K562 (cell line): ENCODE measurements around the gene ZNF839. TPM values are rescaled to one million over a fixed set of nuclear protein-coding genes. Genes with fewer than 3 reads are reported as not detected.

Source experiments
- ATAC-seq: fragments of 200-7000 bp; cut with Tn5 transposase; 3 replicates; pipeline ENCODE4 v1.9.1; 2020; ENCODE audit warnings: moderate library complexity
- BruUV-seq: library from RNA; stranded (reverse); fragments of 400-500 nt; replicated peaks from 2 replicates; lab custom pipeline; 2021; lab: Mats Ljungman, UMichigan
- CTCF ChIA-PET: fragments of 300-600 bp; formaldehyde crosslinking; extraction: SDS; loops from one replicate; lab custom pipeline; 2021; ENCODE audit warnings: low intra/inter-chr PET ratio; lab: Yijun Ruan, JAX
- POLR2A ChIA-PET: fragments of 300-600, 350-650 bp; sonication (Branson Sonifier 250); formaldehyde crosslinking; extraction: SDS; loops from one replicate; lab custom pipeline; 2021; ENCODE audit warnings: antibody characterized with exemption, inconsistent platforms; lab: Yijun Ruan, JAX
- DNase-seq, 4 experiments: peaks; one replicate each; pipeline versions ENCODE4 v3.0.0 to v3.0.0-alpha.2; 2011 to 2018; ENCODE audit warnings: low spot score in 3 of 4, mixed read lengths in 3 of 4; ENCODE audit errors: extremely low read depth in 1 of 4
- FAIRE-seq: peaks from 2 replicates; lab custom pipeline; 2011; peaks lifted over from hg19 to GRCh38; lab: Jason Lieb, UNC
- H2AFZ ChIP-seq: 2 replicates; pipeline ENCODE4 v1.6.0; 2011; ENCODE audit warnings: low read depth, low read length, control low read depth, inconsistent platforms
- H3K27ac ChIP-seq: fragments of 200-600 bp; 3 replicates; pipeline ENCODE4 v1.8.0; 2011; ENCODE audit warnings: low read depth, mild to moderate bottlenecking, control low read depth, inconsistent platforms, low read length, moderate library complexity, mixed read lengths; ENCODE audit errors: extremely low read depth
- H3K27me3 ChIP-seq, 2 experiments: fragments of 300-600 bp in 1 of 2; 2 replicates in 1 of 2; 3 replicates in 1 of 2; pipeline versions ENCODE4 v1.6.0 to v1.8.0; 2011; ENCODE audit warnings: inconsistent platforms in 2 of 2, low read length in 2 of 2, mild to moderate bottlenecking in 1 of 2, mixed read lengths in 1 of 2, moderate library complexity in 1 of 2; ENCODE audit not compliant: control insufficient read depth in 2 of 2, insufficient read depth in 2 of 2
- H3K36me3 ChIP-seq: fragments of 300-600 bp; 3 replicates; pipeline ENCODE4 v1.8.0; 2011; ENCODE audit warnings: mild to moderate bottlenecking, low read length, inconsistent platforms; ENCODE audit not compliant: control insufficient read depth, insufficient read depth
- H3K4me1 ChIP-seq, 2 experiments: fragments of 200-600 bp in 1 of 2; replicated peaks in 1 of 2; 2 replicates in 1 of 2; 3 replicates in 1 of 2; pipeline versions ENCODE4 v1.5.1 to v1.8.0; 2011; ENCODE audit warnings: inconsistent platforms in 2 of 2, low read length in 2 of 2, mild to moderate bottlenecking in 1 of 2, mixed read lengths in 1 of 2, moderate library complexity in 1 of 2; ENCODE audit not compliant: control insufficient read depth in 2 of 2, insufficient read depth in 2 of 2
- H3K4me2 ChIP-seq: 2 replicates; pipeline ENCODE4 v1.6.1; 2011; ENCODE audit warnings: low read length, control low read depth, inconsistent platforms, mixed read lengths; ENCODE audit not compliant: insufficient read depth
- H3K4me3 ChIP-seq: fragments of 200-600 bp; sonication (generic), shearing (Covaris generic); 2 replicates; pipeline ENCODE4 v1.5.1; 2016; ENCODE audit warnings: control low read depth, inconsistent platforms
- H3K79me2 ChIP-seq: fragments of 200-600 bp; 3 replicates; pipeline ENCODE4 v1.8.0; 2011; ENCODE audit warnings: low read length, inconsistent platforms; ENCODE audit not compliant: control insufficient read depth, insufficient read depth
- H3K9ac ChIP-seq, 2 experiments: 2 replicates each; pipeline versions ENCODE4 v1.6.0 to v1.6.1; 2011; ENCODE audit warnings: low read depth in 2 of 2, low read length in 2 of 2, control low read depth in 1 of 2, inconsistent platforms in 1 of 2, mild to moderate bottlenecking in 1 of 2, mixed read lengths in 1 of 2; ENCODE audit not compliant: insufficient read depth in 1 of 2
- H3K9me1 ChIP-seq: one replicate; pipeline ENCODE4 v1.6.0; 2011; ENCODE audit warnings: inconsistent platforms, mild to moderate bottlenecking, low read length, moderate library complexity; ENCODE audit not compliant: control insufficient read depth, insufficient read depth
- H3K9me3 ChIP-seq: replicated peaks from 2 replicates; pipeline ENCODE4 v1.5.1; 2011; ENCODE audit warnings: low read depth, low read length, inconsistent platforms; ENCODE audit not compliant: control insufficient read depth, insufficient read depth
- H4K20me1 ChIP-seq: replicated peaks from 2 replicates; pipeline ENCODE4 v1.6.1; 2011; ENCODE audit warnings: low read length, inconsistent platforms, mixed read lengths; ENCODE audit not compliant: control insufficient read depth, insufficient read depth
- ASH1L ChIP-seq: fragments of 450-650 bp; IDR thresholded peaks from 2 replicates; pipeline ENCODE4 v1.6.1; 2018; ENCODE audit warnings: borderline replicate concordance, mild to moderate bottlenecking, low read depth; ENCODE audit not compliant: partially characterized antibody
- BACH1 ChIP-seq: fragments of 200-800 bp; sonication (Bioruptor generic); IDR thresholded peaks from 2 replicates; pipeline ENCODE4 v1.6.1; 2016; ENCODE audit warnings: missing genetic modification characterization, missing compliant biosample characterization
- CEBPG ChIP-seq, 3 experiments: fragments of 200-800 bp in 1 of 3; sonication (Bioruptor generic) in 1 of 3; sonication (generic) in 1 of 3; formaldehyde crosslinking in 1 of 3; IDR thresholded peaks in 2 of 3; conservative IDR thresholded peaks in 1 of 3; 2 replicates each; pipeline versions ENCODE4 v1.6.1 to v1.8.0; 2016 to 2022; ENCODE audit warnings: missing compliant biosample characterization in 2 of 3, missing genetic modification characterization in 2 of 3, mild to moderate bottlenecking in 1 of 3, missing genetic modification reagents in 1 of 3
- CSDE1 ChIP-seq, 2 experiments: fragments of 450-650 bp; IDR thresholded peaks; 2 replicates each; pipeline ENCODE4 v1.6.1; 2016; ENCODE audit warnings: mild to moderate bottlenecking in 1 of 2
- ETV1 ChIP-seq: fragments of 450-650 bp; conservative IDR thresholded peaks from 2 replicates; pipeline ENCODE4 v1.6.1; 2016; ENCODE audit warnings: missing genetic modification characterization, control low read depth, low read depth, missing compliant biosample characterization
- KAT8 ChIP-seq: fragments of 450-650 bp; IDR thresholded peaks from 2 replicates; pipeline ENCODE4 v1.6.1; 2016; ENCODE audit warnings: low read depth, mild to moderate bottlenecking
- MED1 ChIP-seq: sonication (generic); formaldehyde crosslinking; IDR thresholded peaks from 2 replicates; pipeline ENCODE4 v1.8.1; 2023; ENCODE audit warnings: missing genetic modification reagents, borderline replicate concordance
- MIER1 ChIP-seq: fragments of 450-650 bp; IDR thresholded peaks from 2 replicates; pipeline ENCODE4 v1.6.1; 2016; ENCODE audit warnings: antibody characterized with exemption, mild to moderate bottlenecking, low read depth
- NFIC ChIP-seq: fragments of 450-650 bp; IDR thresholded peaks from 2 replicates; pipeline ENCODE4 v1.6.1; 2017; ENCODE audit warnings: mild to moderate bottlenecking, inconsistent platforms
- NR2F6 ChIP-seq: fragments of 450-650 bp; formaldehyde crosslinking; IDR thresholded peaks from 2 replicates; pipeline ENCODE4 v1.4.0; 2020; ENCODE audit warnings: mild to moderate bottlenecking
- POLR2A ChIP-seq: fragments of 450-650 bp; conservative IDR thresholded peaks from 2 replicates; pipeline ENCODE4 v1.6.1; 2016
- SMARCB1 ChIP-seq: IDR thresholded peaks from 2 replicates; pipeline ENCODE4 v1.6.1; 2011; ENCODE audit warnings: improper control_type of control experiment, low read depth; ENCODE audit not compliant: insufficient read length
- ZBTB1 ChIP-seq: sonication (generic); formaldehyde crosslinking; IDR thresholded peaks from 2 replicates; pipeline ENCODE4 v1.8.1; 2023; ENCODE audit warnings: missing genetic modification reagents, low read depth, mild to moderate bottlenecking, borderline replicate concordance
- ZC3H11A ChIP-seq: IDR thresholded peaks from 2 replicates; pipeline ENCODE4 v1.6.1; 2012; ENCODE audit warnings: low read depth, low read length, improper control_type of control experiment
- ZNF707 ChIP-seq: fragments of 250-450 bp; sonication (Bioruptor Pico); conservative IDR thresholded peaks from 2 replicates; pipeline ENCODE4 v1.8.0; 2022; ENCODE audit warnings: inconsistent platforms, mild to moderate bottlenecking, moderate library complexity
- WGBS: fragments of 100-300 bp; shearing (Covaris generic); methylation state at CpG from one replicate; pipeline ENCODE4 v1.1.6; 2016; ENCODE audit warnings: low coverage, mixed read lengths; ENCODE audit not compliant: insufficient coverage; ENCODE audit errors: missing lambda C conversion rate; 5-methylcytosine and 5-hydroxymethylcytosine counted together
- in situ Hi-C: fragments of 300-500 bp; cut with MboI; formaldehyde crosslinking; loops from 4 replicates; pipeline ENCODE4 v1.15.0; 2018; ENCODE audit warnings: inconsistent platforms, mixed read lengths
- intact Hi-C: fragments of 100-400 bp; cut with micrococcal nuclease; formaldehyde crosslinking; loops from 2 replicates; pipeline ENCODE4 v1.14.2; 2022
- polyA plus RNA-seq, 8 experiments: library from polyadenylated mRNA; depleted of rRNA in 4 of 8; stranded (reverse) in 5 of 8; unstranded in 3 of 8; fragments of >200 nt; fragmentation: Nextera tagmentation in 2 of 8; fragmentation: Illumina TruSeq in 1 of 8; extraction: Ambion mirVana in 2 of 8; extraction: Trizol in 1 of 8; gene quantifications; 2 replicates each; pipeline versions ENCODE4 v1.2.1 to v1.2.3, GENCODE V29; 2011 to 2014; ENCODE audit warnings: inconsistent platforms in 1 of 8, missing spikeins in 1 of 8
- total RNA-seq, 7 experiments: library from RNA; depleted of rRNA in 6 of 7; stranded (reverse); fragments of >200 nt in 6 of 7; fragmentation: Illumina TruSeq in 2 of 7; extraction: Trizol in 2 of 7; gene quantifications; 2 replicates each; pipeline versions ENCODE4 v1.2.1 to v1.2.3, GENCODE V29; 2011 to 2021; ENCODE audit warnings: low replicate concordance in 1 of 7
- TF ChIP-seq, protein P1 (sequence below): fragments of 450-650 bp; IDR thresholded peaks from 2 replicates; pipeline ENCODE4 v1.6.1; 2014; ENCODE audit warnings: low read depth, mild to moderate bottlenecking, moderate library complexity, borderline replicate concordance
- TF ChIP-seq, protein P2 (sequence below): sonication (generic); formaldehyde crosslinking; IDR thresholded peaks from 2 replicates; pipeline ENCODE4 v1.8.0; 2022; ENCODE audit warnings: mild to moderate bottlenecking, missing genetic modification reagents, borderline replicate concordance
- TF ChIP-seq, protein P3 (sequence below): fragments of 250-450 bp; sonication (Bioruptor Pico); IDR thresholded peaks from 2 replicates; pipeline ENCODE4 v1.8.0; 2022; ENCODE audit warnings: moderate library complexity, mild to moderate bottlenecking, inconsistent platforms

ZNF839 gene
- total and polyA plus RNA-seq, 9 of the 15 experiments (the other 6 are each of a cell fraction or from before 2014, with no cell fraction given), result 0.42 to 8.4 (median 5.7) TPM

DNA sequence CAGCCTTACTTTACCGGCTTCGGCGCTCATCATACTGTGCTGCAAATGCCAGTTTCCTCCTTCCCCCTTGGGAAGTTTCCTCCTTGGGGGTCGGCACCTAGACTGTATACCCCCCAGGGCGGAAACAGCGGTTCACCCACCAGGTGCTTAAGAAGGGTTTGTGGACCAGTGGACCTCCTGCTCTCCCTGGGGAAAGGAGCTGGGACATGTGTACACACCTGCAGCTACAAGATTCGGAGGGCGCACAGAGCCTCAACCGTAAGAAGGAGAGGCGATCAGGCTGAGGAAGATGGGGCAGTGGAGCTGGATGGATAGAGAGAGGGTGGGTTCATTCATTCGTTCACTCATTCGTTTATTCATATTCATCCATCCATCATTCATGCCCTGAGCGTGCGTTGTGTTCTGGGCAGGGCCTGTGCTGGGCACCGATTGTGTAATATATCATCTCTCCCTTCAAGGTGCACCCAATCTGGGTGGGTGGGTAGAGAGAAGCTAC lies 717 bp upstream of the ZNF839 start:
- 51% methylated on average over 13 of the region's 15 CpGs for WGBS
- FAIRE-seq, result no peak
- no peak for TF ChIP-seq BACH1 (tag)
- TF ChIP-seq NR2F6 (CRISPR knock-in tag), result no peak
- no peak for TF ChIP-seq ETV1 (tag)
- no peak for TF ChIP-seq ZBTB1
- TF ChIP-seq, protein P1, sequence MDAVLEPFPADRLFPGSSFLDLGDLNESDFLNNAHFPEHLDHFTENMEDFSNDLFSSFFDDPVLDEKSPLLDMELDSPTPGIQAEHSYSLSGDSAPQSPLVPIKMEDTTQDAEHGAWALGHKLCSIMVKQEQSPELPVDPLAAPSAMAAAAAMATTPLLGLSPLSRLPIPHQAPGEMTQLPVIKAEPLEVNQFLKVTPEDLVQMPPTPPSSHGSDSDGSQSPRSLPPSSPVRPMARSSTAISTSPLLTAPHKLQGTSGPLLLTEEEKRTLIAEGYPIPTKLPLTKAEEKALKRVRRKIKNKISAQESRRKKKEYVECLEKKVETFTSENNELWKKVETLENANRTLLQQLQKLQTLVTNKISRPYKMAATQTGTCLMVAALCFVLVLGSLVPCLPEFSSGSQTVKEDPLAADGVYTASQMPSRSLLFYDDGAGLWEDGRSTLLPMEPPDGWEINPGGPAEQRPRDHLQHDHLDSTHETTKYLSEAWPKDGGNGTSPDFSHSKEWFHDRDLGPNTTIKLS, result no peak
- TF ChIP-seq CSDE1 (IDR thresholded peaks at IDR 0.05), result no peak
- no peak for TF ChIP-seq ASH1L
- TF ChIP-seq, protein P2, sequence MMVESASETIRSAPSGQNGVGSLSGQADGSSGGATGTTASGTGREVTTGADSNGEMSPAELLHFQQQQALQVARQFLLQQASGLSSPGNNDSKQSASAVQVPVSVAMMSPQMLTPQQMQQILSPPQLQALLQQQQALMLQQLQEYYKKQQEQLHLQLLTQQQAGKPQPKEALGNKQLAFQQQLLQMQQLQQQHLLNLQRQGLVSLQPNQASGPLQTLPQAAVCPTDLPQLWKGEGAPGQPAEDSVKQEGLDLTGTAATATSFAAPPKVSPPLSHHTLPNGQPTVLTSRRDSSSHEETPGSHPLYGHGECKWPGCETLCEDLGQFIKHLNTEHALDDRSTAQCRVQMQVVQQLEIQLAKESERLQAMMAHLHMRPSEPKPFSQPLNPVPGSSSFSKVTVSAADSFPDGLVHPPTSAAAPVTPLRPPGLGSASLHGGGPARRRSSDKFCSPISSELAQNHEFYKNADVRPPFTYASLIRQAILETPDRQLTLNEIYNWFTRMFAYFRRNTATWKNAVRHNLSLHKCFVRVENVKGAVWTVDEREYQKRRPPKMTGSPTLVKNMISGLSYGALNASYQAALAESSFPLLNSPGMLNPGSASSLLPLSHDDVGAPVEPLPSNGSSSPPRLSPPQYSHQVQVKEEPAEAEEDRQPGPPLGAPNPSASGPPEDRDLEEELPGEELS (CRISPR knock-in tag), result no peak
- no peak for TF ChIP-seq NFIC
- TF ChIP-seq ZNF707 (CRISPR knock-in tag), result no peak
- TF ChIP-seq, protein P3, sequence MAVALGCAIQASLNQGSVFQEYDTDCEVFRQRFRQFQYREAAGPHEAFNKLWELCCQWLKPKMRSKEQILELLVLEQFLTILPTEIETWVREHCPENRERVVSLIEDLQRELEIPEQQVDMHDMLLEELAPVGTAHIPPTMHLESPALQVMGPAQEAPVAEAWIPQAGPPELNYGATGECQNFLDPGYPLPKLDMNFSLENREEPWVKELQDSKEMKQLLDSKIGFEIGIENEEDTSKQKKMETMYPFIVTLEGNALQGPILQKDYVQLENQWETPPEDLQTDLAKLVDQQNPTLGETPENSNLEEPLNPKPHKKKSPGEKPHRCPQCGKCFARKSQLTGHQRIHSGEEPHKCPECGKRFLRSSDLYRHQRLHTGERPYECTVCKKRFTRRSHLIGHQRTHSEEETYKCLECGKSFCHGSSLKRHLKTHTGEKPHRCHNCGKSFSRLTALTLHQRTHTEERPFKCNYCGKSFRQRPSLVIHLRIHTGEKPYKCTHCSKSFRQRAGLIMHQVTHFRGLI (CRISPR knock-in tag), result no peak
- peak; percentile 59; the same call in 1 of the 2 replicates for TF ChIP-seq CEBPG (CRISPR knock-in tag; IDR thresholded peaks at IDR 0.05)
- peak in 1 of 2 experiments; percentile 38; a peak in 1 of 4 replicates for TF ChIP-seq CEBPG (tag; conservative IDR thresholded peaks at IDR 0.05 in 1 of 2, IDR thresholded peaks at IDR 0.05 in 1 of 2)
- TF ChIP-seq POLR2A, result no peak
- no peak for TF ChIP-seq KAT8
- no peak for TF ChIP-seq SMARCB1
- no peak for TF ChIP-seq MIER1
- TF ChIP-seq MED1, result peak; percentile 62; the same call in 1 of the 2 replicates
- no peak for TF ChIP-seq ZC3H11A

More for the DNA sequence above, 717 bp upstream of the ZNF839 start:
- Histone ChIP-seq H3K9me1 (no peaks in the 10 kb centered on the region), H4K20me1 (no peaks in the 10 kb centered on the region), H3K4me3 (peak overlapping the region; percentile 84), H3K4me2 (peak overlapping the region; percentile 91), H3K27me3 (no peaks in the 10 kb centered on the region), H2AFZ (peak overlapping the region; percentile 99), H3K4me1 (peaks cover 24 to 31% of the 10 kb centered on the region in 2 experiments; a peak in 4 of 5 replicates), H3K79me2 (peaks cover 15% of the 10 kb centered on the region), H3K9me3 (no peaks in the 10 kb centered on the region), H3K36me3 (peaks cover 14% of the 10 kb centered on the region; the same call in 2 of the 3 replicates), H3K9ac (peak overlapping the region in 1 of 2 experiments; percentile 91; a peak in 2 of 4 replicates), H3K27ac (no peak overlapping the region; the same call in 2 of the 3 replicates)
- ATAC-seq (no peak), DNase-seq (no peak)
- in situ Hi-C loops, result loop anchor here (5.0 to 10.0 kb wide), 3 partner anchors 254 to 614 kb away; partner anchors contain the start of gene DYNC1H1
- CTCF ChIA-PET, result no interaction called here
- intact Hi-C loops, result loop anchor here (5.0 kb wide), 3 partner anchors 198 to 357 kb away; partner anchors contain the start of gene DYNC1H1
- POLR2A ChIA-PET, result no interaction called here
- BruUV-seq, result no TSS peak
